Testis (tissue), 3 donors: Measurements from ENCODE around the gene ADRA2C. TPM values are rescaled to one million over a fixed set of nuclear protein-coding genes. Genes with fewer than 3 reads are reported as not detected.

Experiments
- DNase-seq: peaks from one replicate; pipeline ENCODE4 v3.0.0-alpha.2; 2019
- H3K27ac ChIP-seq, 2 donors: fragments of 200-600 bp; sonication (generic); one replicate each; pipeline ENCODE4 v1.5.1; 2019
- H3K27me3 ChIP-seq: fragments of 200-600 bp; sonication (generic); one replicate; pipeline ENCODE4 v1.5.1; 2019
- H3K36me3 ChIP-seq: fragments of 200-600 bp; sonication (generic); one replicate; pipeline ENCODE4 v1.5.1; 2017; ENCODE audit warnings: low read depth; ENCODE audit errors: missing control alignments
- H3K4me1 ChIP-seq: fragments of 200-600 bp; sonication (generic); one replicate; pipeline ENCODE4 v1.5.1; 2019
- H3K4me3 ChIP-seq, 2 donors: fragments of 200-600 bp; sonication (generic); one replicate each; pipeline ENCODE4 v1.5.1; 2017 to 2019
- H3K9me3 ChIP-seq: fragments of 200-600 bp; sonication (generic); one replicate; pipeline ENCODE4 v1.5.1; 2017
- POLR2A ChIP-seq: fragments of 450-650 bp; IDR thresholded peaks from one replicate; pipeline ENCODE4 v1.6.1; 2017; ENCODE audit warnings: antibody characterized with exemption, mild to moderate bottlenecking, moderate library complexity
- WGBS, 2 donors: methylation state at CpG; one replicate each; pipeline ENCODE4 v1.1.5; 2018; 5-methylcytosine and 5-hydroxymethylcytosine counted together
- intact Hi-C: fragments of 100-400 bp; cut with DNase I; formaldehyde crosslinking; loops from one replicate; pipeline ENCODE4 v1.15.1; 2023; ENCODE audit warnings: low total_unique reads
- polyA plus RNA-seq: library from polyadenylated mRNA; stranded (reverse); fragments of 350-450 nt; fragmentation: Illumina TruSeq; extraction: RNeasy Lipid Tissue Mini Kit (QIAGEN cat#74804); gene quantifications from one replicate; pipeline ENCODE4 v1.2.3, GENCODE V29; 2014; ENCODE audit warnings: low read depth, low replicate concordance; ENCODE audit not compliant: insufficient read depth
- total RNA-seq, 2 donors: library from RNA; depleted of rRNA; stranded (reverse); fragments of >200 nt; gene quantifications; one replicate each; pipeline ENCODE4 v1.2.3, GENCODE V29; 2016
- TF ChIP-seq, protein P1 (sequence below), 3 experiments: fragments of 450-650 bp in 2 of 3; fragments of 200-600 bp in 1 of 3; sonication (generic) in 1 of 3; IDR thresholded peaks; one replicate each; pipeline ENCODE4 v1.5.1; 2016 to 2019; ENCODE audit warnings: antibody characterized with exemption in 3 of 3, mild to moderate bottlenecking in 2 of 3, moderate library complexity in 1 of 3

The ADRA2C gene
- total and polyA plus RNA-seq, 3 donors from 2014 or later, result 7.2 to 16.0 (median 9.3) TPM

DNA sequence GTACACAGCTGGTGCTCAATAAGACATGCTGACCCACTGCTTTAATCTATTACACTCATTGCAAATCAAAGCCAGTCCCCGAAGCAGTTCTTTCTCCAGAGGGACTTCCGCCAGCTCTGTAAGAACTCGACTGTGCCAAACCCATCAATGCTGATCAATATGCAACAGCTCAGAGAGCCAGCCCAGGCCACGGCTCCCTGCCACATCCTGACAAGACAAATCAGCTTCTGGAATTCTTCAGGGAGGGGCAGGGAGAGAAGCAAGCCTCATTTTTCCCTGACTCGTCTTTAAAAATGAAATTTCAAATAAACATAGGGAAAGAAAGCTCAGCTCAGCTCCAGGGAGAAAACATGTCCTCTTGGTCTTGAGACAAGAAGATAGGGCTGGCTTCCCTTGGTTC lies 5.3 kb upstream of the ADRA2C start:
- Histone ChIP-seq H3K4me3 (no peak overlapping the region), H3K9me3 (no peaks in the 10 kb centered on the region), H3K36me3 (no peaks in the 10 kb centered on the region), H3K27ac (no peak overlapping the region), H3K27me3 (no peaks in the 10 kb centered on the region), H3K4me1 (peaks cover 4% of the 10 kb centered on the region)
- TF ChIP-seq POLR2A, result no peak
- TF ChIP-seq, protein P1, sequence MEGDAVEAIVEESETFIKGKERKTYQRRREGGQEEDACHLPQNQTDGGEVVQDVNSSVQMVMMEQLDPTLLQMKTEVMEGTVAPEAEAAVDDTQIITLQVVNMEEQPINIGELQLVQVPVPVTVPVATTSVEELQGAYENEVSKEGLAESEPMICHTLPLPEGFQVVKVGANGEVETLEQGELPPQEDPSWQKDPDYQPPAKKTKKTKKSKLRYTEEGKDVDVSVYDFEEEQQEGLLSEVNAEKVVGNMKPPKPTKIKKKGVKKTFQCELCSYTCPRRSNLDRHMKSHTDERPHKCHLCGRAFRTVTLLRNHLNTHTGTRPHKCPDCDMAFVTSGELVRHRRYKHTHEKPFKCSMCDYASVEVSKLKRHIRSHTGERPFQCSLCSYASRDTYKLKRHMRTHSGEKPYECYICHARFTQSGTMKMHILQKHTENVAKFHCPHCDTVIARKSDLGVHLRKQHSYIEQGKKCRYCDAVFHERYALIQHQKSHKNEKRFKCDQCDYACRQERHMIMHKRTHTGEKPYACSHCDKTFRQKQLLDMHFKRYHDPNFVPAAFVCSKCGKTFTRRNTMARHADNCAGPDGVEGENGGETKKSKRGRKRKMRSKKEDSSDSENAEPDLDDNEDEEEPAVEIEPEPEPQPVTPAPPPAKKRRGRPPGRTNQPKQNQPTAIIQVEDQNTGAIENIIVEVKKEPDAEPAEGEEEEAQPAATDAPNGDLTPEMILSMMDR (IDR thresholded peaks at IDR 0.05), result no peak
- WGBS, 2 donors, result 64 to 65% methylated on average over 5 of the region's 5 CpGs
- intact Hi-C loops, result no loop called here
- DNase-seq, result no peak

GRCh38 chr4:3762264-3762663 lies 3.9 kb upstream of the ADRA2C start:
- no peak for DNase-seq
- Histone ChIP-seq H3K4me1 (peaks cover 4% of the 10 kb centered on the region), H3K36me3 (no peaks in the 10 kb centered on the region), H3K27ac (no peak overlapping the region), H3K4me3 (no peak overlapping the region), H3K9me3 (no peaks in the 10 kb centered on the region), H3K27me3 (no peaks in the 10 kb centered on the region)
- intact Hi-C loops, result no loop called here
- WGBS, 2 donors, result 78 to 81% methylated on average over 8 of the region's 8 CpGs
- TF ChIP-seq, protein P1 (IDR thresholded peaks at IDR 0.05), result no peak
- TF ChIP-seq POLR2A, result no peak

GRCh38 chr4:3762753-3763549 lies 3.2 kb upstream of the ADRA2C start:
- DNase-seq, result no peak
- H3K9me3 ChIP-seq, result no peaks in the 10 kb centered on the region
- TF ChIP-seq, protein P1 (IDR thresholded peaks at IDR 0.05), result no peak
- TF ChIP-seq POLR2A, result no peak
- peaks cover 4% of the 10 kb centered on the region for H3K4me1 ChIP-seq
- H3K36me3 ChIP-seq, result no peaks in the 10 kb centered on the region
- H3K4me3 ChIP-seq, result no peak overlapping the region
- H3K27me3 ChIP-seq, result no peaks in the 10 kb centered on the region
- intact Hi-C loops, result no loop called here
- WGBS, 2 donors, result 55 to 72% methylated on average over 15 to 23 of the region's 24 CpGs
- H3K27ac ChIP-seq, result no peak overlapping the region

DNA sequence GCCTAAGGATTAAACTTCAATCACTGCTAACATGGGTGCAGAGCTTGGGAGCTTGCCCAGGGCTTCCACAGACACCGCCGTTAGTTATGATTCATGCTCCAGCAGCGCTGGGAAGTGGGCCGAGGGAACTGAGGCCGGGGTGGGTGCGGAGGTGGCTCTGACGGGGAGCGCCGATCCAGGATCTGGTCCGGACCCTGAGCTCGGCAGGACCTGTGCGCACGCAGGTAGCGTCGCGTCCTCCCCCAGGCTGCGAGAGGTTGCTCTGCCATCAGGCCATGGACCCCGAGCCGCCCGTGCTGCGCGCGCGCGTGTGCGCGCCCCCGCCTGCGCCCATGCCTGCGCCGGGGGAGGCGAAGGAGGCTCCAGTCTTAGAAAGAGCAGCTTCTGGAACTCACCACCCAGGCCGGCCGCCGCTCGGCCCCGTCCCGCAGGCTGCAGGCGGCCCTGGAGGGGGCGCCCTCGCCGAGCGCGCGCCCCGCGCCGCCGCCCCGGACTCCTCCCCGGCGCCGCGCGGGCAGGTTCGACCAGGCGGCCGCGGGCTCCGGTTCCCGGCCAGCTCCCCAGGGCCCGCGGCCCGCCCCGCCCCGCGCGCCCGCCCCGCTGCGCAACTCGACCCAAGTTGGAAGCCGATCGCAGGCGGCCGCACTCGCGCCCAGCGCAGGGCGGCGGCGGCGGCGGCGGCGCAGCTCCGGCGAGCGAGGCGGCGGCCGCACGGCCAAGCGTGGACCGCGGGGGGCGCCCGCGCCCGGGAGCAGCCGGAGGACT lies 732 bp upstream of the ADRA2C start:
- WGBS, 2 donors, result 0 to 2% methylated on average over 10 to 29 of the region's 101 CpGs
- H3K27ac ChIP-seq, result peak overlapping the region in 1 of 2 donors; percentile 36
- no peaks in the 10 kb centered on the region for H3K9me3 ChIP-seq
- peaks cover 4% of the 10 kb centered on the region for H3K4me1 ChIP-seq
- no peaks in the 10 kb centered on the region for H3K27me3 ChIP-seq
- peak overlapping the region; percentile 36 to 38 for H3K4me3 ChIP-seq
- H3K36me3 ChIP-seq, result no peaks in the 10 kb centered on the region
- DNase-seq, result peak; percentile 58
- intact Hi-C loops, result no loop called here
- TF ChIP-seq, protein P1 (IDR thresholded peaks at IDR 0.05), result peak in 1 of 3 experiments; percentile 49
- no peak for TF ChIP-seq POLR2A
